ENCODE results near the gene PMM1.
A peak's percentile ranks its signal among the peaks of the same experiment; 100 is the strongest.
"Not testable (repeated sequence)": the region's sequence is repeated elsewhere in the genome, so short reads cannot be mapped to it uniquely, and the experiment has no call there.

The PMM1 gene

DNA sequence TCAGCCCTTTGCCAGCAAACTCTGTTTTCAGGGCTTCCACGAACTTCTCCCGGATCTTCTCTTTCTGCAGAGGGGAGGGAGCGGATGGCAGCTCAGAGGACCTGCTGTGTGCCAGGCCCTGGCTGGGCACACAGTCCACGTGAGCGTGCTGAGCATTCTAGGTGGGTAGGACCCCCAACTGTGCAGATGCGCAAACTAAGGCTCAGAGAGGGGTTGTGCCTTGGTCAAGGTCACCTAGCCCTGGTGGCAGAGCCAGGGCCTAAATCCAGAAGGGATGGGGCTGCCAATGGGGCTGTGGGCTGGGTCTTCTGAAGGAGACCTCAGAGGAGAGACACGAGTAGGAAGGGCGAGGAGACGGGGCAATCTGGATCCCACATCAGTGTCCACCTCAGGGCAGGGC is 10.8 kb downstream of the PMM1 start:
- Mint-ChIP-seq H3K4me1 (peaks cover 11% of the 10 kb centered on the region), H3K27me3 (no peaks in the 10 kb centered on the region), H3K27ac (no peak overlapping the region), H3K9me3 (no peaks in the 10 kb centered on the region), H3K4me3 (no peak overlapping the region)
- DNase-seq (no peak), ATAC-seq (no peak)

DNA sequence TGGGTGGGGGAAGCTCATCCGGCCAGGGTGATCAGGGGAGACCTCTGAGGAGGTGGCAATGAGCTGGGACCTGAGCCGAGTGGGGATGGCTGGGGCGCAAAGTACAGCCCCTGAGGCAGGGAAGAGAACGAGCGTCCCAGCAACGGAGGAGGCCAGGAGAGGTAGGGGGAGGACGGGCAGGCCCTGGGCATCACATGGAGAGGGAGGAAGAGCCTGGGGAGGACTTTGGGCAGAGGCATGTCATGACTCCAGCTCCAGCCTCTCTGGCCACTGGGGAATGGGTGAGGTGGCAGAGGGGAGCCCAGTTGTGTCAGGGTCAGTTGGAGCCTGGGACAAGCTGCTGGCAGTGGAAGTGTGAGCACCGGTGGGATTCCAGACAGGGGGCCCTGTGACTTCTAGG is 11.5 kb downstream of the PMM1 start:
- DNase-seq (no peak), ATAC-seq (no peak)
- Mint-ChIP-seq H3K27ac (peak overlapping the region in 1 of 2 donors; percentile 42), H3K4me1 (peaks cover 11% of the 10 kb centered on the region), H3K4me3 (no peak overlapping the region), H3K9me3 (no peaks in the 10 kb centered on the region), H3K27me3 (no peaks in the 10 kb centered on the region)

DNA sequence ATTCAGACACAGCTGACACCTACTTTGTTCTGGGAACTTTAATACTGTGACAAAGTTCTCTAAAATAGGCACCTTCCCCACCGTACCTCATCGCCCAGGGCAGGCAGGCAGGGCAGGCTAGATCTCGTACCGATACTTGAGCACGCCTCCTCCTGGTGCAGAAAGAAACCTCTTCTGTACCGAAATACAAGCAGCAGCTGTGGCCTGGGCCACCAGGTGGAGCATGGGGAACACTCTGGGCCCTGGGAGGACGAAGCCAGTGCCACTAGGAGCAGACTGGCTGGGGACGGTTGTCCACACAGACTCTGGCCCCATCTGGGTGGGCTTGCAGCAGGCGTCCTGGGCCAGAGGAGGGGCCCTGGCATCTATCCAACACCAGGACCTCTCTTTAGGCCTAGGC is 12.8 kb downstream of the PMM1 start:
- peaks cover 11% of the 10 kb centered on the region for H3K4me1 Mint-ChIP-seq
- H3K9me3 Mint-ChIP-seq, result no peaks in the 10 kb centered on the region
- ATAC-seq (peak; percentile 68), DNase-seq (peak; percentile 30 to 37)
- H3K27me3 Mint-ChIP-seq, result no peaks in the 10 kb centered on the region
- H3K27ac Mint-ChIP-seq, result peak overlapping the region in 1 of 2 donors; percentile 27
- no peak overlapping the region for H3K4me3 Mint-ChIP-seq

DNA sequence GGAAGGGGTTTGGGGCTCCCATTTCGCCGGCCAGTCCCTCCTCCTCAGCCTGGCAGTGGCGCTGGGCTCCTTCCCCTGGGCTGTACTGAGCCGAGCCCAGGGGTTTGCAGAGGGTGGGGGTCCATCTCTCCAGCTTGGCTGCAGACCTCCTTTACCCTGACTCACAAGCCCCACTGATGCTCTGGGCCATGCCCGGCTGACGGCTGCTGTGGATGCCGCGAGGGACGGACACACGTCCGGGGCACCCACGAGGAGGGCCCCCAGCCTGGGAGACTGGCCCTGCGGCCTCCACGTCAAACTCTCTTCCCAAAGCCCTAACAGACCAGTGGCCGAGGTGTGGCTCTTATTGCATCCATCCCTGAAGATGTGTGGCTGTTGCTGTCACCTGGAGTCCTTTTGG is 14.1 kb downstream of the PMM1 start:
- no peaks in the 10 kb centered on the region for H3K27me3 Mint-ChIP-seq
- no peak for ATAC-seq
- peak overlapping the region in 1 of 2 donors; percentile 22 for H3K27ac Mint-ChIP-seq
- peaks cover 5% of the 10 kb centered on the region for H3K4me1 Mint-ChIP-seq
- no peaks in the 10 kb centered on the region for H3K9me3 Mint-ChIP-seq
- no peak overlapping the region for H3K4me3 Mint-ChIP-seq
- DNase-seq, result no peak

DNA sequence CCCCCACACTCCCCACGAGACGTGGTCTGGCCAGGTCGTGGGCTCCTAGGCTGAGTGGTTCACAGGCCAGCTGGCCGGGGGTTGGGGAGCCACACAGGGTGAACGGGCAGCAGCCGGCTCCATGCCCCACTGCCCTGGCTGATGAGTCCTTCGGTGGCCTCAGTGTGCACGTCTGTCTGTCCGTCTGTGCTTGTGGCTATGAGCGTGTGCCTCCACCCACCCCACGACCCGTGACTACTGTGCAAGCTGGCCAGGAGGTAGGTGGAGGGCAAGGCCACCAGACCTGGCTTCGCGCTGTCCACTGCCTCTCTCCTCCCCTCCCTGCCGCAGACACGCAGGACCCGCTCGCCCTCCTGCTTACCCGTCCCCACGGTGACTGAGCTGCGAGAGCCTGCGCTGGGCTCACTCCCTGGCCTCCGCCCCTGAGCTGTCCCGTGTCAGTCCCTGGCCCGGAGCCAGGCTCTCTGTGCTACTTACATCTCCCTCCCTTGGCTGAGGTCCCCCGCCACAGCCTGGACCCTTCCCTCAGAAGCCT is 14.7 kb downstream of the PMM1 start:
- DNase-seq, result no peak
- H3K27me3 Mint-ChIP-seq, result no peaks in the 10 kb centered on the region
- H3K27ac Mint-ChIP-seq, result no peak overlapping the region
- no peak overlapping the region for H3K4me3 Mint-ChIP-seq
- H3K4me1 Mint-ChIP-seq, result no peaks in the 10 kb centered on the region
- no peak for ATAC-seq
- H3K9me3 Mint-ChIP-seq, result no peaks in the 10 kb centered on the region

DNA sequence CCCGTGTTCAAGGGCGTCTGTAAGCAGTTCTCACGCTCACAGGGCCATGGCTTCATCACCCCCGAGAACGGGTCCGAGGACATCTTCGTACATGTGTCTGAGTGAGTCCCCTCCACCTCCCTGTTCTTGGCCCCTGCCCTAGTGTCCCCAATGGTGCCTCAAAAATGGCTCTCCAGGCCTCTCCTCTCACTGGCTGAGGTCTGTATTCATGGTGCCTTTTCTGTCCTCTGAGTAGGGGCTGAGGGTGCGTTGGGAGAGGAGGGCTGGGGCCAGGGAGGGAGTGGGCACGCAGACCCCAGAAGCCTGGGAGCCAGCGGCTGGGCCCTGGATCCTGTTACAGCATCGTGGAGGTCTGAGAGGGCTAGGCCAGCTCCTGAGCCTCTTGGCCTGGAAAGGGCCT is 16.0 kb downstream of the PMM1 start:
- no peak for ATAC-seq
- Mint-ChIP-seq H3K27ac (no peak overlapping the region), H3K4me1 (no peaks in the 10 kb centered on the region), H3K4me3 (no peak overlapping the region), H3K9me3 (no peaks in the 10 kb centered on the region), H3K27me3 (no peaks in the 10 kb centered on the region)
- no peak for DNase-seq

DNA sequence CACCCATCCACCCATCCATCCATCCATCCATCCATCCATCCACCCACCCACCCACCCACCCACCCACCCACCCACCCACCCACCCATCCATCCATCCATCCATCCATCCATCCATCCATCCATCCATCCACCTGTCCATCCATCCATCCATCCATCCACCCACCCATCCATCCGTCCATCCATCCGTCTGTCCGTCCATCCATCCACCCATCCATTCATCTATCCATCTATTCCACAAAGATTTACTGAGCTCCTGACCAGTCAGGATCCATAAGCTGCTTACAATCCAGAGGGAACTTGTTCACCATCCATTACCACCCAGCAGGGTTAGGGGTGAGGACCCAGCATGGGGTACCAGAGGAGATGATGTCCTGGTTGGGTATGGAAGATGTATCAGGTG is 17.3 kb downstream of the PMM1 start:
- H3K4me3 Mint-ChIP-seq, H3K9me3 Mint-ChIP-seq, ATAC-seq, H3K27me3 Mint-ChIP-seq, DNase-seq, H3K4me1 Mint-ChIP-seq: not testable (repeated sequence)
- peak overlapping the region in 1 of 2 donors; percentile 57 for H3K27ac Mint-ChIP-seq

DNA sequence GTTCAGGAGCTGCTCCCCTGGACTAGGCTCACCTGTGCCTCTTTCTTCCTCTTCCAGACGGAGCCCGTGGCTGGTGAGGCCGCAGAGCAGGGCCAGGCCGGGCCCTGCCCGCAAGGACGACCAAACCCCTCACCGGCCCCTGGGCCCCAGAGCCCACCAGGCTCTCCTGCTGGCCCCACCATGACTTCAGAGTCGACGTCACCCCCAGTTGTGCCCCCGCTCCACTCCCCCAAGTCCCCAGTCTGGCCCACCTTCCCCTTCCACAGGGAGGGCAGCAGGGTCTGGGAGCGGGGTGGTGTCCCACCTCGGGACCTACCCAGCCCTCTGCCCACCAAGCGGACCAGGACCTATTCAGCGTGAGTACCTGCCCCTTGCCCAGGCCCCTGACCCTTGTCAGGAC is 17.9 kb downstream of the PMM1 start:
- Mint-ChIP-seq H3K4me3 (no peak overlapping the region), H3K27ac (no peak overlapping the region), H3K9me3 (no peaks in the 10 kb centered on the region), H3K27me3 (no peaks in the 10 kb centered on the region), H3K4me1 (no peaks in the 10 kb centered on the region)
- no peak for DNase-seq
- no peak for ATAC-seq

DNA sequence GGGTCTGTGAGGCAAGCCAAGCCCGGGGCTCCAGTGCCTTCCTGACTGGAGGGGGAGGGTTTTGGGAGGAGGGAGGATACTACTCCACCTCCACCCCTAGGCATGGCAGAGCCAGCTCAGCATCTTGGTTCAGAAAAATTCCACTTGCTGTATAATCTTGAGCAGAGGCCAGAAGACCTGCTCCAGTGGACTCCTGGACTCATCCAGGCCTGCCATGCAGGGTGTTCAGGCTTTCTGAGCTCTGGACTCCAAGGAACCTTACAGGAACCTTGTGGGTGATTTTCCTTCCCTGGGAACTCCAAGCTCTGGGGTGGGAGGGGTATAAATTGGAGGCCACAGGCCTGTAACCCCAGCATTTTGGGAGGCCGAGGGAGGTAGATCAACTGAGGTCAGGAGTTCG is 19.4 kb downstream of the PMM1 start:
- ATAC-seq (no peak), DNase-seq (no peak)
- Mint-ChIP-seq H3K9me3 (no peaks in the 10 kb centered on the region), H3K27me3 (no peaks in the 10 kb centered on the region), H3K27ac (no peak overlapping the region), H3K4me1 (peaks cover 6% of the 10 kb centered on the region), H3K4me3 (no peak overlapping the region)

DNA sequence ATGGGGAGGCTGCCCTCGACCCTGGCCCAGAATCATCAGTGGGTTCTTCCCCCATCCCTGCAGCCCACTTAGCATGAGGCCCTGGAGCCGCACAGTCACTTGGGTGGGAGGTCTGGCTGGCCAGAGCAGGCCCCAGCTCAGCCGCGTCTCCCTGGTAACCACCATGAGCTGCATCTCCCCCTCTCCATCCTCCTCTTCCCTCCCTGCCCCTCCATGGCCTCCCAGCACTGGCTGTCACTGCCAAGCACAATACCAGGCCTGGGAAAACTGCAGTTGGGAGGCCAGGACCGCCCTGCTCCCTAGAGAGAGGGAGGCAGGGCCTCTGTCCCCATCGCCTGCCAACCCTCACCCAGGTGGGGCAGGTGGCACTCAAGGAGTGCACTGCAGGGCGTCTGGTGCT is 20.8 kb downstream of the PMM1 start:
- no peaks in the 10 kb centered on the region for H3K9me3 Mint-ChIP-seq
- H3K4me1 Mint-ChIP-seq, result peaks cover 10% of the 10 kb centered on the region
- H3K27me3 Mint-ChIP-seq, result no peaks in the 10 kb centered on the region
- no peak for ATAC-seq
- no peak overlapping the region for H3K4me3 Mint-ChIP-seq
- no peak for DNase-seq
- H3K27ac Mint-ChIP-seq, result no peak overlapping the region

DNA sequence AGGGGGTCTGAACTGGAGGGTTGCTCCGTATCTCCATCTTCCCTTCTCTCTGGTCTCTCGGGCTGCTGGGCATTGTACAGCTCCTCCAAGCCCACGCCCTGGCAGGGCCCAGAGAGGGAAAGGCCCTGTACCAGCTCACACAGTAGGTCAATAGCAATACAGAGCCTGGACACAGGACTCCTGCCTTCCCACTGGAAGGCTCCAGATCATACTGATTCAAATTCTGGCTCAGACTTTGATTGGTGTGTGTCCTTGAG is 22.2 kb downstream of the PMM1 start:
- peaks cover 5% of the 10 kb centered on the region for H3K27me3 Mint-ChIP-seq
- peaks cover 17% of the 10 kb centered on the region for H3K4me1 Mint-ChIP-seq
- no peak overlapping the region for H3K4me3 Mint-ChIP-seq
- DNase-seq, result no peak
- ATAC-seq, result no peak
- no peak overlapping the region for H3K27ac Mint-ChIP-seq
- H3K9me3 Mint-ChIP-seq, result no peaks in the 10 kb centered on the region

DNA sequence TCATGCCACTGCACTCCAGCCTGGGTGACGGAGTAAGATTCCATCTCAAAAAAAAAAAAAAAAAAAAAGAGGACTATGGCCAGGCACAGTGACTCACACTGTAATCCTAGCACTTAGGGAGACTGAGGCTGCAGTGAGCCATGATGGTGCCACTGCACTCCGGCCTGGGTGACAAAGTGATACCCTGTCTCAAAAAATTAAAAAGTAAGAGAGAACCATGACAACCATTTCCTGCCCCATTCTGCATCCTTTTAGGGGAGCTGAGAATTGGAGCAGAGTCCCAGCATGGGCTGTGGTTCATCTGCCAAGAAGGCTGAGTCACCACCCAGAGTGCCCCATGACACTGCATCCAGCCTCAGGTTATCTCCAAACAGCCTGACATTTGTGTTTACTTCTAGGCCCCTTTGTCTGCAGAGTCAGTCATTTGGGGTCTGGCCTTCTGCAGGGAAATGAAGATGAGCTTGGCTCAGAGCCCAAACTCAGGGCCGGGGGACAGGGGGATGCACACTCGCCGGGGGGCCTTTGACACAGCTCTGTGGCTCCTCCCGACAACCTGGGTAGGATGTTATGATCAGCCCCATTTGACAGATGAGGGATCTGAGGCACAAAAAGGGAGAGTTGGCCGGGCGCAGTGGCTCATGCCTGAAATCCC is 24.1 kb downstream of the PMM1 start:
- H3K4me1 Mint-ChIP-seq, result peaks cover 17% of the 10 kb centered on the region
- DNase-seq, result peak; percentile 11 to 38
- no peak overlapping the region for H3K4me3 Mint-ChIP-seq
- H3K27me3 Mint-ChIP-seq, result peaks cover 24% of the 10 kb centered on the region
- peak; percentile 92 for ATAC-seq
- peak overlapping the region in 1 of 2 donors; percentile 54 for H3K27ac Mint-ChIP-seq
- no peaks in the 10 kb centered on the region for H3K9me3 Mint-ChIP-seq

DNA sequence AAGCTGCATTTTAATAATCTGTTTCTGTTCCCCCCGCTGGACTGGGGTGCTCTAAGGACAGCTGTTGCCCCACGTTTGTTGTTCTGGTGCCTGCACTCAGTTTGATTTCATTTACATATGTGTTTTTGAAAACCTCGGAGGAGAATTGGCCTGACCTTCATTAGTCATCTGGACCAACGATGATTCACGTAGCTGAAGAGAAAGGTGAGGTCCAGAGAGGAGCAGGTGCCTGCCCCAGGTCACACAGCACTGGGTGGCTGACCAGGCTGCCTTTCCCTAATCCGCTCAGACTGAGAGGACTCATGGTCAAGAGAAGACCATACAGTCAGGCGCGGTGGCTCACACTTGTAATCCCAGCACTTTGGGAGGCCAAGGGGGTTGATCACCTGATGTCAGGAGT is 25.1 kb downstream of the PMM1 start:
- no peaks in the 10 kb centered on the region for H3K9me3 Mint-ChIP-seq
- no peak overlapping the region for H3K27ac Mint-ChIP-seq
- DNase-seq (no peak), ATAC-seq (no peak)
- no peak overlapping the region for H3K4me3 Mint-ChIP-seq
- peaks cover 17% of the 10 kb centered on the region for H3K4me1 Mint-ChIP-seq
- peaks cover 34% of the 10 kb centered on the region for H3K27me3 Mint-ChIP-seq

DNA sequence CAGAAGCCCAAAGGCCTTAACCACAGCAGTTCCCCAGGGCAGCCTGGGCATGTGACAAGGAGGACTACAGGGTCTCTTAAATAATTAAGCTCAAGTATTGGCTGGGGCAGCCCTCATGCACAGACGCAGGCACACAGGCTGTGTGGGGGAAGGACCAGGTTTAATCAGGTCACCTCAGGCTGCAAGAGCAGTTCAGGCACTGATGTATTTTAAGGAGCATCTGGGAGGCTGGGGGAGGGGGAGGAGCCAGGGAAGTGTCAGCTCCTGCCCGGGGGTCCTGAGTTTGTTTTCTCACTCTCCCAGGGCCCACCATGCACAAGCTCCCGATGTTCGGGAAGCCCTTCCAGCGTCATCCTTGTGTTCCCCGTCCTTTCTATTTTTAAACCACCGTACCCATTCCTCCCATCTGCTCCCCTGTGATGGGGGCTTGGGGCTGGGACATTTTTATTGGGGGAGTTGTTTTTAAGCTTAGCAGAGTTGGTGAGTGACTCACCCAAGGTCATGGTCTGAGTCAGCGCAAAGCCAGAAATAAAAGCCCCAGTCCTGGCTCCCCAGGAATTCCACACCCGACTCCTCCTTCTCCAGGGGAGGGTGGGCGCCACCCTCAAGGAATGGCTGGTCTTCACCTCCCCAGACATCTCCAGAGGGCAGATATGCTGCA is 26.5 kb downstream of the PMM1 start:
- Mint-ChIP-seq H3K4me1 (peaks cover 17% of the 10 kb centered on the region), H3K27ac (no peak overlapping the region), H3K9me3 (no peaks in the 10 kb centered on the region), H3K27me3 (peaks cover 43% of the 10 kb centered on the region), H3K4me3 (no peak overlapping the region)
- ATAC-seq (no peak), DNase-seq (no peak)

DNA sequence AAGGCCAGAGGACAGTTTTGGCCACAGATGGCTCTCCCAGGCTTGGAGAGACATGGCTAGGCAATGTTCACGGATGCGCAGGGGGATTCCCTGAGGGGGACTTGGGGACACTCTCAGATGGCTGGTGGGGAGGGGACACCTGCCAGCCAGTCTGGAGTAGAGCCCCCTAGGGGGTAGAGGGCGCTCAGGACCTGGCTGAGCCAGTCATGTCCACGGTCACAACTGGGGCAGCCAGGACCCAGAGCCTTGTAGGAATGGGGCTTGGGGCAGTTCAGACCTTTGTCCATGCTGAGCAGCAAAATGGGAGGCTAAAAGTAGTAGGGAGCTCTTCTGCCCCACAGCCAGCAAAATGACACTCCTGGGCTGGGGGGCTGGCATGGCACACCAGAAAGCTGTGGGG is 27.2 kb downstream of the PMM1 start:
- peak overlapping the region in 1 of 2 donors; percentile 22 for H3K4me3 Mint-ChIP-seq
- DNase-seq, result no peak
- H3K27me3 Mint-ChIP-seq, result peaks cover 50% of the 10 kb centered on the region
- no peak overlapping the region for H3K27ac Mint-ChIP-seq
- peaks cover 21% of the 10 kb centered on the region for H3K4me1 Mint-ChIP-seq
- ATAC-seq, result no peak
- H3K9me3 Mint-ChIP-seq, result no peaks in the 10 kb centered on the region

DNA sequence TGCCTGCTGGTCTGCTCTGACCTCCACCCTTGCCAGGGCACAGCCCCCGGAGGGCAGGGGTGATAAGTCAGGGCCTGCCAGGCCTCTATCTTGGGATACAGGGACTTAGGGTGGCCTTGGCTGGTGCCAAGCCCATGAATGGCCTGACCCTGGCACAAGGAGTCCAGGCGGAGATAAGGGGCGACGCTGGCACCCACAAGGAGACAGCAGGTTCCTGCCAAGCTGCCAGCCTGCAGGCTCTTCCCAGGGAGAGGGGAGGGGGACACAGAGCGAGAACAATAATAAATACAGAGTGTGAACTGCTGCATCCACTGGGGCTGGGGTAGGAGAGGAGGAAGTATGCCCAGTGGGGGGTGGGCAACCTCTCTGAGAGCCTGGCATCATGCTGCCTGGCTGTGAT is 27.9 kb downstream of the PMM1 start:
- Mint-ChIP-seq H3K27me3 (peaks cover 53% of the 10 kb centered on the region), H3K4me1 (peaks cover 22% of the 10 kb centered on the region), H3K4me3 (no peak overlapping the region), H3K27ac (no peak overlapping the region), H3K9me3 (no peaks in the 10 kb centered on the region)
- no peak for DNase-seq
- no peak for ATAC-seq

DNA sequence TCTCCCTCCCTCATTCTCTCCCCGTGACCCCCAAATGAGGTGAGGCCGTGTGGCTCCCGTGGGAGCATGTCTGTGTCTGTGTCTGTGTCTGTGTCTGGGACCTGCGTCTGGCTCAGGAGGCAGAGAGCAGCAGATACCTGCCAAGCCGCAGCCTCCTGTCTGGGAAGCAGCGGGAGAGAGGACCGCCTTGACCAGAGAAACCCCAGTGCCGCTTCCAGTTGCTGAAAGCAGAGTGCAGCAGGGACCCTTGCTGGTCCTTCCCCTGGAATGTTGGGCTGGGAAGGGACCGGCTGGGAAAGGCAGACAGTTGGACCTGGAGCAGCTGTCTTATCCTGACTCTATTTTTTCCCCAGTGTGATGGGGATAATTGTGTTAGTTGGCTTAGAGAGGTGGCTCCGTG is 28.3 kb downstream of the PMM1 start:
- ATAC-seq (no peak), DNase-seq (no peak)
- H3K4me1 Mint-ChIP-seq, result peaks cover 22% of the 10 kb centered on the region
- H3K27ac Mint-ChIP-seq, result no peak overlapping the region
- no peak overlapping the region for H3K4me3 Mint-ChIP-seq
- H3K27me3 Mint-ChIP-seq, result peaks cover 57% of the 10 kb centered on the region
- no peaks in the 10 kb centered on the region for H3K9me3 Mint-ChIP-seq

All from stimulated activated naive CD8-positive, alpha-beta T cell treated with anti-CD3 and anti-CD28 coated beads, Interleukin-15, amount 100 ng/mL, for 72 hours (primary cell).